ENCODE measurements around the gene COBLL1.

DNA sequence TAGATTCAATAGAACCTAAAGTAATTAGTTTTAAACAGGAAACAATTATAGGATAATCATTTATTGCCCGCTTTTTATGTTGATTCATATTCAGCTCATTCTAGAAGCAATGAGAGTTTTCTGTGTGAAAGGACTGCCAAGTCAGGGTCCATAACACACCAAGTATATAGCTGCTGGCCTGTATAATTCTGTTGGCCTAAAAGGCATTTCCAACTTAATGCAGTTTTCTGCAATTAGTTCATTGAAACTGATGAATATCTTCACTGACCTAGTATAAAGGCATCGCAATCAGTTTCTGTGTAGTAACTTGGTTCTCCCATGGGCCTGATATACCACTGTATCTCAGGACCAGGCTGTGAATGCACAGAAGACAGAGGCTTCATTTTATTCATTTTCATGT, 151.3 kb downstream of the COBLL1 start:
- TF ChIP-seq EZH2 (IDR thresholded peaks at IDR 0.05; ENCODE audit: borderline replicate concordance, low read depth, low read length, severe bottlenecking), result no peak
- TF ChIP-seq, protein P1, sequence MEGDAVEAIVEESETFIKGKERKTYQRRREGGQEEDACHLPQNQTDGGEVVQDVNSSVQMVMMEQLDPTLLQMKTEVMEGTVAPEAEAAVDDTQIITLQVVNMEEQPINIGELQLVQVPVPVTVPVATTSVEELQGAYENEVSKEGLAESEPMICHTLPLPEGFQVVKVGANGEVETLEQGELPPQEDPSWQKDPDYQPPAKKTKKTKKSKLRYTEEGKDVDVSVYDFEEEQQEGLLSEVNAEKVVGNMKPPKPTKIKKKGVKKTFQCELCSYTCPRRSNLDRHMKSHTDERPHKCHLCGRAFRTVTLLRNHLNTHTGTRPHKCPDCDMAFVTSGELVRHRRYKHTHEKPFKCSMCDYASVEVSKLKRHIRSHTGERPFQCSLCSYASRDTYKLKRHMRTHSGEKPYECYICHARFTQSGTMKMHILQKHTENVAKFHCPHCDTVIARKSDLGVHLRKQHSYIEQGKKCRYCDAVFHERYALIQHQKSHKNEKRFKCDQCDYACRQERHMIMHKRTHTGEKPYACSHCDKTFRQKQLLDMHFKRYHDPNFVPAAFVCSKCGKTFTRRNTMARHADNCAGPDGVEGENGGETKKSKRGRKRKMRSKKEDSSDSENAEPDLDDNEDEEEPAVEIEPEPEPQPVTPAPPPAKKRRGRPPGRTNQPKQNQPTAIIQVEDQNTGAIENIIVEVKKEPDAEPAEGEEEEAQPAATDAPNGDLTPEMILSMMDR (IDR thresholded peaks at IDR 0.05; ENCODE audit: borderline replicate concordance, extremely low read depth, low read length, poor library complexity, severe bottlenecking), result no peak

Measured in DND-41 (cell line).